Body of pancreas (tissue), 4 donors: ENCODE results near the gene ZNF433.

ENCODE experiments used
- CTCF ChIP-seq, 7 experiments: fragments of 450-650 bp in 4 of 7; fragments of 200-600 bp in 3 of 7; sonication (generic) in 3 of 7; IDR thresholded peaks; one replicate each; pipeline ENCODE4 v1.5.1; 2016 to 2019; ENCODE audit warnings: antibody characterized with exemption in 7 of 7
- POLR2A ChIP-seq, 3 donors: fragments of 450-650 bp; IDR thresholded peaks; one replicate each; pipeline ENCODE4 v1.6.1; 2016; ENCODE audit warnings: antibody characterized with exemption in 3 of 3, mild to moderate bottlenecking in 2 of 3

GRCh38 chr19:12043752-12044422 is 8.4 kb upstream of the ZNF433 start:
- TF ChIP-seq POLR2A (IDR thresholded peaks at IDR 0.05) (no peak), CTCF (IDR thresholded peaks at IDR 0.05) (no peak)
